GM19328 (cell line): ENCODE measurements around the gene MYO9B.

Source experiments
- ATAC-seq: cut with Tn5 transposase; IDR thresholded peaks from one replicate; pipeline ENCODE4 v1.9.1; 2021; ENCODE audit warnings: mild to moderate bottlenecking, moderate library complexity; ENCODE audit not compliant: unreplicated experiment

MYO9B gene

DNA sequence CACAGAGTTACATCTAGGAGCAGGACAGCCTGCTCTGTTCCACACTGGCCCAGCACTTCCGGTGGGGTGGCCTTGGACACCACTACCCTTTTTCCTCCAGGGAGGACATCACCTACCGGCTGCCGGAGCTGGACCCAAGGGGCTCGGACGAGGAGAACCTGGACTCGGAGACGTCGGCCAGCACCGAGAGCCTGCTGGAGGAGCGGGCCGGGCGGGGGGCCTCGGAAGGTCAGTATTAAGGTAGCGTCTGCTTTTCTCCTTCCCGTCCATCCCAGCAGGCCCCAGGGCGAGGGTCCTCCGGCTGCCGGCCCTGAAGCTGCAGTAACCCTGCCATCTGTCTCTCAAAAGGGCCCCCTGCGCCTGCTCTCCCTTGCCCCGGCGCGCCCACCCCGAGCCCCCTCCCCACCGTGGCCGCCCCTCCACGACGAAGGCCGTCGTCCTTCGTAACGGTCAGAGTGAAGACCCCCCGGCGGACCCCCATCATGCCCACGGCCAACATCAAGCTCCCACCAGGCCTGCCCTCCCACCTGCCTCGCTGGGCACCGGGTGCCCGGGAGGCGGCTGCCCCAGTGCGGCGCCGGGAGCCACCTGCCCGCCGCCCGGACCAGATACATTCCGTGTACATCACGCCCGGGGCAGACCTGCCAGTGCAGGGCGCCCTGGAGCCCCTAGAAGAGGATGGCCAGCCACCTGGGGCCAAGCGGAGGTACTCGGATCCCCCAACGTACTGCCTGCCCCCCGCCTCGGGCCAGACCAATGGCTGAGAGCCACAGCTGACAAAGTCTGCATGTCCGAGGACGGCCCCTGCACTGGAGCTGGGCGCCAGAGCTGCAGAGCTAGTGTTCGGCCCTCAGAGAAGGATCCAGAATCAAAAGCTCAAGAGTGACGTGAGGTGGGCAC lies 136.2 kb downstream of the MYO9B start:
- ATAC-seq = no peak

DNA sequence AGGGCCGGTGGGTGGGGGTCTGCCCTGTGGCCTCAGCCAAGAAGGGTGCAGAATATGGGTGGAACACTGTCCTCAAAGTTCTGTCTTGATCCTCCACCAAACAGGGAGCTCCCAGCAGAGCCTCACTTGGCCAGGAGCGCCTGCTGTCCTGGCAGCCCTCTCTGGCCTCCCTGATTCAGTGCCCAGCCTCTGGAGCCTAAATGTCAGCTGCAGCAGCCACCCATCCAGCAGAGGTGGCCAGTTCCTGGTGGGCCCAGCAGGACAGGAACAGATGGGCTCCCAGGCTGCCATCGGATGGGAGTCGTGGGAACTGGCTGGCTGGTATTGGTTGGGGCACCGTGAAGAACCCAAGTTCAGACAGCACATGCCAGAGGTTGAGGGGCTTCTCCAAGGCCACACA lies 137.8 kb downstream of the MYO9B start:
- ATAC-seq = no peak

DNA sequence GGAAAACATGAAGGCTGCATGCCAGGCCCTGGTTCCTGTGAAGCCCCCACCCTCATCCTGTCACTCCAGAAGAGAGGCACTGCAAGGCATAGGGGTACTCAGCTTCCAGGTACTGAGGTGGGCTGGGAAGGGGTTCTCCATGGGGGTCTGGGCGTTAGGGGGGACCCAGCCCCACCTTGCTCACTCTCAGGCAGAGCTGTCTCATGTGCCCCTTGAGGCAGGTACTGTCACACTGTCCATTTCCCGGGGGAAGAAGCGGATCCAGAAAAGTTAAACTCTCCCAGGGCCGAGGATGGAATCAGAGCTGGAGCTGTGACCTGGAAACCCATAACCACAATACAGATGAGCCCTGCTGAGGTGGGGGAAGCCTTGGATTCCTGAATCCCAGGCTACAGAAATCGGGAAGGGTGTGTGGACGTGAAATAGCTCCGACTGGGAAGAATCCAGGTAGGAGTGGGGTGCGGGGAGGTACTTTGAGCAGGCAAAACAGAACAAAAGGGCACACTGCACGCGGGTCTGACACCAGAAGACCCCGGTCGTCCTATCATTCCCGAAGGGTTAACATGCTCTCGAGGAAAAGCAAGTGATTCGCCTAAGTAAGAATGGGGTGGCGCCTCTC lies 139.0 kb downstream of the MYO9B start:
- ATAC-seq = no peak

DNA sequence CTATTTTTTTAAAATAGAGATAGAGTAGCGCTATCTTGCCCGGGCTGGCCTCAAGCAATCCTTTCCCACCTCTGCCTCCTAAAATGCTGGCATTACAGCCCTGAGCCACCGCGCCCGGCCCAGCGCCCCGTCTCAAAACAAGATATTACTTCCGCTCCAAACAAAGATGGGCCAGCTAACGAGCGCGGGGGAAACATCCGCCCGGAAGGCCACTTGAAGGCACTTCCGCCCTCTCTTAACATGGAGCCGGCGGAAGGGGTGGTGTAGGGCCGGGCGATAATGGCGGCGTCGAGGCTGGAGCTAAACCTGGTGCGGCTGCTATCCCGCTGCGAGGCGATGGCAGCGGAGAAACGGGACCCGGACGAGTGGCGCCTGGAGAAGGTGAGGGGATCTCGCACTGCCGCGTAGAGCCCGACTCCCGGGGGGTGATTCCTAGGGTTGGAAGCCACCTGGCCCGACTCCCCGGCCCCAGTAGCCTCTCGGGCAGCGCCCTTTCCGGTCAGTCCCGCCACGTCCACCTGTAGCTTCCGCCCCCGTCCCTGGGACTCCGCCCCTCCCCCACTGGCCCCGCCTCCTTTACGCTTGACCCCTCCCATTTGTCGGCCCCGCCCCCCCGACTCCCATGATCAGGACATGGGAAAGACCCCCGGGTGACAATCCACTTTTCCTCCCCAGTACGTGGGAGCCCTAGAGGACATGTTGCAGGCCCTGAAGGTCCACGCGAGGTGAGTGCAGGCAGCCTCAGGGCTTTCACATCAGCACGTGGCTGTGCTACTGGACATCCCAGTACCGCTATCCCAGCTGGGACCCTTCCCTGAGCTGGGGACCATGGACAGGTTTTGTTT lies 139.8 kb downstream of the MYO9B start, which contains the start of gene USE1:
Gene USE1 (plus strand): TSS at position 231 of the 845 bp plus-strand sequence. CDS start 49 bp downstream, at position 280.
- ATAC-seq = peak; percentile 72

GRCh38 chr19:17216058-17216670 lies 140.6 kb downstream of the MYO9B start:
- ATAC-seq = no peak

DNA sequence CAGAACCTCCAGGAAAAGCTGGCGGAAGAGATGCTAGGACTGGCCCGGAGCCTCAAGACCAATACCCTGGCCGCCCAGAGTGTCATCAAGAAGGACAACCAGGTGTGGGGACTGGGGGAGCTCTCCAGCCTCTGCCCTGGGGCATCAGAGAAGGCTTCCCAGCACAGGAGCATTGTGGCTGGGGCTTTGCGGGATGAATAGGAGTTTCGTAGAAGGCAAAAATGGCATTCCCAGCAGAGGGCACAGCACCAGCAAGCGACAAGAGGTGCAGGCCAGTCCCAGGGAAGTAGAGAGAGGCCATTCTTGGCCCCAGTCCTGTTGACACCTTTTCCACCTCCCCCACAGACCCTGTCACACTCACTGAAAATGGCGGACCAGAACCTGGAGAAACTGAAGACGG lies 143.7 kb downstream of the MYO9B start:
- ATAC-seq = no peak

DNA sequence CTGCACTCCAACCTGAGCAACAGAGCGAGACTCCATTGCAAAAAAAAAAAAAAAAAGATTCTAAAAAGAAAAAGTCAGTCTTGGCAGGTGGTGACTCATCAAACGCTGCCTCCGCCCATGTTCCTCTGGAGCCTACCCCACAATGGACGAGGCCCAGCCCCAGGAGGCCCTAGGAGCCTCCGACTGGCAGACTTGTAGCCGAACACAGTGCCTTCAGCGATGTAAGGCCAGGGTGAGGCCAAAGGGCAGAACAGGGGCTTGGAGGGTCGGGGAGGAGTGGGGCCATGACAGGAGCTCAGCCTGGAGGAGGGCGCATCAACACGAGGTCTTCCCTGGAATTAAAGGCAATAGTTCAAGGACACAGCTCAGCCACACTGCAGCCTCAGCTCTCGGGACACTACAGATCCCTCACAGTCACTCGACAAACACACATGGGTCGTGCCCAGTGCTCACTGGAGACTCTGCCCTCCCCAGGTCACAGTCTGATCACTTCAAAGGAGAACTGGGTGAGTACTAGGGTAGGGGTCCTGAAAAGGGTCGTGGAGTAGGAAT lies 144.7 kb downstream of the MYO9B start:
- ATAC-seq = no peak

- ATAC-seq = no peak
Measured at GRCh38 chr19:17225053-17225452, 149.5 kb downstream of the MYO9B start.

DNA sequence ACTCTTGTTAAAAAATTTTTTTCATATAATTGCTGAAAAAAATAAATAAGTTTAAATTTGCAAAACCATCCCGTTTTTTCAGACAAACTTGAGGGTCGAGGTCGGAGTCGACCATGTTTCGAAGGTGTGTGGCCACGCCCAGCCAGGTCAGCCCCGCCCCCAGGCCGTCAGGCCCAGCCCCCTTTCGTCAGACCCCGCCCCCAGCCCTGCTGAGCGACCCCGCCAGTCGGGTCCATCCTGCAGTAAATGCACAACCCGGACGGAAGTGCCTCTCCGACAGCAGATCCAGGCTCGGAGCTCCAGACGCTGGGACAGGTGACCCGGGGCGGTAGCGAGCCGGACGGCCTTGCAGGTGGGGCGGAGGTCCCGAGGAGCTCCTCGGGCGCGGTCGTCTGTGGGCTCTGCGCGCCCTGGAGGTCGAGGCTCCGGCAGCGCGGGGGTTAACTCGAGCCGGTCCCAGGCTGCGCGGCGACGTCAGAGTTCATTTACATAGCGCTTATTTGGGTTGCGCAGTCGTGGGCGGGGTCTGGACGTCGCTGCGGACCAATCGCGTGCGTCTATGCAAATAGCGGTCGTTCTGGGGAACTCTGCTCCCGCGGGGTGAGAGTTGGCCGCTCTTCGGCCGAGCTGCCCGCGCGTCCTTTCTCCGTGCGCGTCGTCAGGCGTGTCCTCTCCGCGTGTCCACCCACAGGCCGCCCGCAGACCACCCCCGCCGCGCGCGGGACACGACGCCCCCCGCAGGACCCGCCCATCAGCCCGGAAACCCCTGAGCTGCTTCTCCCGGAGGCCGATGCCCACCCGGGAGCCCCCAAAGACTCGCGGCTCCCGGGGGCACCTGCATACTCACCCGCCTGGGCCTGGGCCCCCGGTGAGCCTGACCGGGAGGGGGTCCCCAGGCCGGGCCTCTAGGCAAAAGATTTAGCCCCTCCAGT lies 150.7 kb downstream of the MYO9B start, which contains the start of gene OCEL1:
Gene OCEL1 (plus strand): TSS at position 225 of the 932 bp plus-strand sequence. CDS start 22 bp downstream, at position 247.
- ATAC-seq = peak; percentile 88

GRCh38 chr19:17227798-17228367 lies 152.3 kb downstream of the MYO9B start:
- ATAC-seq = no peak

DNA sequence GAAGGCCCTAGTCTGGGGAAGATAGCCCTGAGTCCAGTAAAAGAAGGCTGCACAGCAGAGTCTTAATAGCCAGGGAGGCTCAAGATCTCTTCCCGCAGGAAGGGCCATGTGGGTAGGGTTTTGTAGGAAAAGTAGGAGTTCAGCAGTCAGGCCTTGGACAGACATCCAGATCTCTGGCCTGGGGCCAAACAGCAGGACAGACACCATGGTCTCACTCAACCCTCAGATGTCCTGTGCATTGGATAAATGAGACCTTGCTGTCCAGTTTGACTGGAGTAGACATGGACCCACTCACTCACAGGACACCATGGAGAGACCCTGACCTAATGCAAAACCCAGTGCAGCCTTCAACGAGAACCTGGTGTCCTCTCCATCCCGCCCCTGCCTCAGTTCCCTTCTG lies 154.3 kb downstream of the MYO9B start:
- ATAC-seq = no peak

DNA sequence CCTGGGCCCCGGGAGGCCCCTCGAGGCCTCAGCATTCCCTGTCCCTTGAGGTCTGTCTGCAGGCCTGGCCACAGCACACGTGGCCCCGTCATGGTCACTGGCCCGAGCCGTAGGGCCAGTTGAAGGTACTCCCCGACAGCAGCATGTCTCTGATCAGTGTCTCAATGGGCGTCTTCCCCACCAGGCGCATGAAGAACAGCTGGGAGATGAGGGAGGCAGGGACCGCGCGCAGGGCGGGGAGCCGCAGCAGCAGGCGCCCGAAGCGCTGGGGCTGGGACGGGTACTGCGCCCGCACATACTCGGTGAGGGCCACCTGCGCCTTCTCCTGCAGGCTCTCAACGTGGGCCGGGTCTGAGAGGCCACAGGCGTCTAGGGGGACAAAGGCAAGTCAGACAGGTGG lies 156.7 kb downstream of the MYO9B start:
- no peak for ATAC-seq

DNA sequence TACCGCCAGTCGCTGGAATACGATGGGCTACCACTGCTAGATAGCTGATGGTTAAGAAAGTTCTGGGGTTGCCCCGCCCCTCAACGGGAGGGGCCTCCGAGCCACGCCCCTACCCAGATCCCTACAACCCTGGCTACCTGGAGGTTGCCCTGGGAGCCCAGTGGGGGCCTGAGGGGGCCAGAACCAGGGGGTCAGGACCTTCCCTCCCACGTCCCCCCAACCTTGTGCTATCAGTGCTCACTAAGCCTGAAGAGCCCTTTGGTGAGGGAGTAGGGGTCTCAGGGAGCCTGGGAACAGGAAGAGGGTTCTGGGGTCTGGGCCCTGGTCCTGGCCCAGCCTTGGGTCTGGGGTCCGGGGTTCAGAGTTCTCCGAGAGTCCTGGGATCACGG lies 159.3 kb downstream of the MYO9B start:
- ATAC-seq = no peak

GRCh38 chr19:17235300-17235970 lies 159.9 kb downstream of the MYO9B start:
- ATAC-seq = peak; percentile 61

- no peak for ATAC-seq
Measured at GRCh38 chr19:17235971-17236777, 160.6 kb downstream of the MYO9B start.

GRCh38 chr19:17236811-17237543 lies 161.4 kb downstream of the MYO9B start:
- ATAC-seq = no peak
